ENCODE results near the gene CASP6. TPM values are rescaled to one million over a fixed set of nuclear protein-coding genes. Genes with fewer than 3 reads are reported as not detected.

CASP6 gene
- total and polyA plus RNA-seq, 2 donors (not counting 1 experiment from before 2014, with no cell fraction given): 7.7 to 11.6 TPM

DNA sequence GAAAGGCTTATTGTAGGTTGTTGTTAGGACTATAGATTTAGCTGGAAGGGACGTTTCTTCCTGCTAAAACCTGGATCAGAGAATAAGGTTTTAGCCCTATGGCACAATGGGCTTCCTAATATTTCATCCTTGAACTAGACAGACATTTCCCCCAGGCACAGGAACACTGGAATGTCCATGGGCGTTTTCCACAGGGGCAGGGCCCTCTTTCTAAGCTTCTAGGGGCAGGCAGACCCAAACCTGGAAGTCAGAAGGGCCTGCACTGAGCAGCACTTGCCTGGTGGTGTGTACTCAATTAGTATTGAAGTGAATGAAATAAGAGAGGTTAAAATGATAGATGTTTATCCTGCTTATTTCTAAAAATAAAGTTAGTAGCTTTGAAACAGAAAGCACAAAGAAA lies 41.1 kb downstream of the CASP6 start:
- CTCF ChIA-PET: interaction anchor here (0.5 to 0.7 kb wide), 2 partner anchors 20 to 23 kb away, joined by 4 to 5 read pairs; no protein-coding TSS in a partner anchor
- Histone ChIP-seq H3K4me1 (ENCODE audit: control insufficient read depth in 2 of 2, insufficient read depth in 2 of 2, low read length in 2 of 2) (no peaks in the 10 kb centered on the region), H2AFZ (ENCODE audit: insufficient read depth, low read depth, low read length, poor library complexity, severe bottlenecking) (no peak overlapping the region), H3K36me3 (replicated peaks in 1 of 2; ENCODE audit: control extremely low read depth in 1 of 2, control insufficient read depth in 1 of 2, extremely low read depth in 1 of 2, insufficient read depth in 2 of 2, low read length in 1 of 2) (peaks cover 0 to 34% of the 10 kb centered on the region in 2 experiments), H3K4me3 (ENCODE audit: control extremely low read depth in 1 of 5, extremely low read depth in 1 of 5, insufficient read depth in 1 of 5, low read depth in 2 of 5, low read length in 4 of 5) (no peak overlapping the region), H4K20me1 (ENCODE audit: control insufficient read depth, insufficient read depth, low read length, poor library complexity, severe bottlenecking) (peaks cover 15% of the 10 kb centered on the region), H3K27me3 (replicated peaks in 1 of 4; ENCODE audit: control extremely low read depth in 1 of 4, control insufficient read depth in 3 of 4, insufficient read depth in 4 of 4, low read length in 3 of 4) (no peaks in the 10 kb centered on the region), H3K79me2 (ENCODE audit: control insufficient read depth, insufficient read depth, low read length) (peaks cover 27% of the 10 kb centered on the region), H3K27ac (ENCODE audit: low read length in 2 of 2) (no peak overlapping the region), H3K9ac (ENCODE audit: low read length) (no peak overlapping the region), H3K4me2 (replicated peaks; ENCODE audit: low read depth, low read length, poor library complexity, severe bottlenecking) (no peak overlapping the region), H3K9me3 (ENCODE audit: control extremely low read depth in 1 of 3, control insufficient read depth in 2 of 3, insufficient read depth in 1 of 3, low read length in 2 of 3) (no peaks in the 10 kb centered on the region)
- no peaks in the 10 kb centered on the region for H3K9me3 Mint-ChIP-seq (ENCODE audit: insufficient read depth)
- WGBS (ENCODE audit: insufficient coverage): no CpG with 5 or more reads among the region's 2 CpGs
- no peak for TF ChIP-seq EZH2 (IDR thresholded peaks at IDR 0.05; ENCODE audit: borderline replicate concordance, insufficient read depth, low read depth, low read length, poor library complexity, severe bottlenecking)
- no peak for TF ChIP-seq CTCF (IDR thresholded peaks at IDR 0.05)
- ATAC-seq (ENCODE audit: low read depth): no peak
- intact Hi-C loops (cut with micrococcal nuclease): no loop called here
- DNase-seq: no peak
- H3K4me3 Mint-ChIP-seq: no peak overlapping the region
- H3K27ac Mint-ChIP-seq: no peak overlapping the region
- POLR2A ChIA-PET: interaction anchor here (0.6 kb wide), 1 partner anchor 19 kb away, joined by 3 read pairs; no protein-coding TSS in a partner anchor
- H3K27me3 Mint-ChIP-seq: no peaks in the 10 kb centered on the region
- no peaks in the 10 kb centered on the region for H3K4me1 Mint-ChIP-seq

- Mint-ChIP-seq H3K9me3 (ENCODE audit: insufficient read depth) (no peaks in the 10 kb centered on the region), H3K27ac (no peak overlapping the region), H3K4me1 (peaks cover 2% of the 10 kb centered on the region), H3K27me3 (no peaks in the 10 kb centered on the region), H3K4me3 (no peak overlapping the region)
- WGBS (ENCODE audit: insufficient coverage): no CpG with 5 or more reads among the region's 6 CpGs
- no peaks in the 10 kb centered on the region for H3K4me1 ChIP-seq (ENCODE audit: control insufficient read depth in 2 of 2, insufficient read depth in 2 of 2, low read length in 2 of 2)
- no peak overlapping the region for H3K27ac ChIP-seq (ENCODE audit: low read length in 2 of 2)
- no peaks in the 10 kb centered on the region for H3K27me3 ChIP-seq (replicated peaks in 1 of 4; ENCODE audit: control extremely low read depth in 1 of 4, control insufficient read depth in 3 of 4, insufficient read depth in 4 of 4, low read length in 3 of 4)
- intact Hi-C loops (cut with micrococcal nuclease): loop anchor here (1.0 kb wide), 1 partner anchor 237 kb away; no protein-coding TSS in a partner anchor
- DNase-seq (no peak), ATAC-seq (ENCODE audit: low read depth) (no peak)
- H3K4me2 ChIP-seq (replicated peaks; ENCODE audit: low read depth, low read length, poor library complexity, severe bottlenecking): no peak overlapping the region
- H3K79me2 ChIP-seq (ENCODE audit: control insufficient read depth, insufficient read depth, low read length): peaks cover 45% of the 10 kb centered on the region
- TF ChIP-seq CTCF (IDR thresholded peaks at IDR 0.05) (no peak), EZH2 (IDR thresholded peaks at IDR 0.05; ENCODE audit: borderline replicate concordance, insufficient read depth, low read depth, low read length, poor library complexity, severe bottlenecking) (no peak)
- peaks cover 0 to 27% of the 10 kb centered on the region in 2 experiments for H3K36me3 ChIP-seq (replicated peaks in 1 of 2; ENCODE audit: control extremely low read depth in 1 of 2, control insufficient read depth in 1 of 2, extremely low read depth in 1 of 2, insufficient read depth in 2 of 2, low read length in 1 of 2)
- H3K9ac ChIP-seq (ENCODE audit: low read length): no peak overlapping the region
- H3K4me3 ChIP-seq (ENCODE audit: control extremely low read depth in 1 of 5, extremely low read depth in 1 of 5, insufficient read depth in 1 of 5, low read depth in 2 of 5, low read length in 4 of 5): no peak overlapping the region
- H3K9me3 ChIP-seq (ENCODE audit: control extremely low read depth in 1 of 3, control insufficient read depth in 2 of 3, insufficient read depth in 1 of 3, low read length in 2 of 3): no peaks in the 10 kb centered on the region
- no peak overlapping the region for H2AFZ ChIP-seq (ENCODE audit: insufficient read depth, low read depth, low read length, poor library complexity, severe bottlenecking)
- ChIA-PET CTCF (interaction anchor here (0.9 to 1.4 kb wide), 3 partner anchors 9 to 237 kb away, joined by 3 to 5 read pairs (median 4); partner anchors contain the start of gene SEC24B), POLR2A (no interaction called here)
- peaks cover 32% of the 10 kb centered on the region for H4K20me1 ChIP-seq (ENCODE audit: control insufficient read depth, insufficient read depth, low read length, poor library complexity, severe bottlenecking)
These were observed 44.3 kb downstream of the CASP6 start for GRCh38 chr4:109658871-109659410.
